HL-60 (cell line): ENCODE results near the gene GPR68.

ENCODE experiments used
- DNase-seq, 2 experiments: peaks; one replicate each; pipeline ENCODE4 v3.0.0-alpha.2; 2010 to 2020; ENCODE audit warnings: low read depth in 1 of 2, low spot score in 1 of 2
- H3K27ac ChIP-seq: fragments of 250-450 bp; sonication (Bioruptor Pico); replicated peaks from 2 replicates; pipeline ENCODE4 v1.5.1; 2020; ENCODE audit warnings: mild to moderate bottlenecking, moderate library complexity
- H3K27me3 ChIP-seq: fragments of 250-450 bp; sonication (Bioruptor Pico); 2 replicates; pipeline ENCODE4 v1.5.1; 2021; ENCODE audit warnings: mild to moderate bottlenecking, moderate library complexity; ENCODE audit not compliant: insufficient read depth, poor library complexity, severe bottlenecking
- H3K4me3 ChIP-seq: replicated peaks from 2 replicates; pipeline ENCODE4 v1.5.1; 2011; ENCODE audit warnings: mild to moderate bottlenecking, control low read depth, low read length; ENCODE audit not compliant: insufficient read depth
- CTCF ChIP-seq: IDR thresholded peaks from one replicate; pipeline ENCODE4 v1.5.1; 2011; ENCODE audit warnings: low read length, control low read depth, inconsistent platforms; ENCODE audit not compliant: insufficient read depth
- GABPA ChIP-seq: IDR thresholded peaks from 2 replicates; pipeline ENCODE4 v1.6.1; 2012; ENCODE audit warnings: low read depth
- POLR2AphosphoS5 ChIP-seq: IDR thresholded peaks from 2 replicates; pipeline ENCODE4 v1.6.1; 2012; ENCODE audit warnings: low read depth
- REST ChIP-seq: IDR thresholded peaks from 2 replicates; pipeline ENCODE4 v1.6.1; 2012; ENCODE audit warnings: low read depth; ENCODE audit not compliant: insufficient replicate concordance
- SPI1 ChIP-seq: IDR thresholded peaks from 2 replicates; pipeline ENCODE4 v1.6.1; 2012; ENCODE audit warnings: low read depth, mild to moderate bottlenecking, borderline replicate concordance
- long read RNA-seq: library from polyadenylated mRNA; unstranded; transcript quantifications from one replicate; pipeline ENCODE4 v2.0.0, GENCODE V29; 2020

GPR68 gene
- long read RNA-seq, result 0 reads

GRCh38 chr14:91244501-91244901 is at the start of gene GPR68:
Gene GPR68 (minus strand): TSS chr14:91244704. CDS start chr14:91235050, 9,654 bp downstream.
- TF ChIP-seq SPI1 (no peak), POLR2AphosphoS5 (no peak), REST (no peak), CTCF (no peak), GABPA (no peak)
- peak within 1 kb of the TSS; percentile 85 for H3K27ac ChIP-seq
- H3K27me3 ChIP-seq, result no peaks in the 10 kb centered on the region
- peak within 1 kb of the TSS; percentile 19 for H3K4me3 ChIP-seq
- DNase-seq, result peak; percentile 54 to 78

DNA sequence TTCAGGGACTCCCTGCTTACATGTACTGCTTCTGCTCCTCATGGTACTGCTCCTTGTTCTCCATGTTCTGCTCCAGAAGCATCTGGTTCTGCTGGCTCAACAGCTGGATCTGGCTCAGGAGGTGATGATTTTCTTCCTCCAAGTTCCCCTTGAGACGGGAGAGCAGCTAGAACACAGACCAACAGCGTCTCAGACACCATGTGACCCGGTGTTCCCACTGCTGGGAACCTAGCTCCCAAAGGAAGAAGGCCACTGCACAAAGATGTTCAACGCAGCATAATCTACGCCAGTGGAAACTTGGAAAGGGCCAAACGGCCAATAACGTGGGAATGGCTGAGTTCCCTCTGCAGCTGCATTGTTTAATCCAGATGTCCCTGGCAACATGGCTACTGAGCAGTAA is 49.6 kb upstream of the GPR68 start:
- Histone ChIP-seq H3K27me3 (no peaks in the 10 kb centered on the region), H3K4me3 (no peak overlapping the region), H3K27ac (no peak overlapping the region)
- no peak for TF ChIP-seq REST
- no peak for TF ChIP-seq POLR2AphosphoS5
- no peak for TF ChIP-seq CTCF
- no peak for TF ChIP-seq SPI1
- TF ChIP-seq GABPA, result no peak
- no peak for DNase-seq

DNA sequence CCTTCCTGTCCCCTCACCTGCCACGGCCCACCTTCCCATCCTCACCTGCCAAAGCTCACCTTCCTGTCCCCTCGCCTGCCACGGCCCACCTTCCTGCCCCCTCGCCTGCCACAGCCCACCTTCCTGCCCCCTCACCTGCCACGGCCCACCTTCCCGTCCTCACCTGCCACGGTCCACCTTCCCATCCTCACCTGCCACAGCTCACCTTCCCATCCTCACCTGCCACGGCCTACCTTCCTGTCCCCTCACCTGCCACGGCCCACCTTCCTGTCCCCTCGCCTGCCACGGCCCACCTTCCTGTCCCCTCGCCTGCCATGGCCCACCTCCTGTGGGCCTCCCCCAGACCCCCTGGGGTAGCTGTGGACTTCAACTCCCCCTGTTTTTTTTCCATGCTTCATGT is 48.8 kb upstream of the GPR68 start:
- Histone ChIP-seq H3K4me3 (no peak overlapping the region), H3K27me3 (no peaks in the 10 kb centered on the region), H3K27ac (no peak overlapping the region)
- DNase-seq, result no peak
- TF ChIP-seq SPI1 (no peak), GABPA (no peak), POLR2AphosphoS5 (no peak), CTCF (no peak), REST (no peak)
